IMR-90 (cell line): ENCODE data around the gene SSBP3. TPM values are rescaled to one million over a fixed set of nuclear protein-coding genes. Genes with fewer than 3 reads are reported as not detected.

Source experiments
- ATAC-seq: fragments of 200-7000 bp; cut with Tn5 transposase; 2 replicates; pipeline ENCODE4 v1.9.1; 2020; ENCODE audit warnings: low read depth, mild to moderate bottlenecking, moderate library complexity
- BruUV-seq: library from RNA; stranded (reverse); fragments of 400-500 nt; replicated peaks from 2 replicates; lab custom pipeline; 2021; lab: Mats Ljungman, UMichigan
- CTCF ChIA-PET: fragments of 300-600 bp; formaldehyde crosslinking; extraction: SDS; loops from one replicate; lab custom pipeline; 2021; ENCODE audit warnings: antibody characterized with exemption; lab: Yijun Ruan, JAX
- POLR2A ChIA-PET: fragments of 300-600 bp; sonication (Branson Sonifier 250); formaldehyde crosslinking; loops from one replicate; lab custom pipeline; 2022; ENCODE audit warnings: antibody characterized with exemption; ENCODE audit not compliant: unreplicated experiment; lab: Charles Lee
- DNase-seq: peaks from one replicate; pipeline ENCODE4 v3.0.0; 2013
- H2AFZ ChIP-seq: replicated peaks from 2 replicates; pipeline ENCODE3; 2013; ENCODE audit warnings: low read length, mild to moderate bottlenecking; ENCODE audit not compliant: poor library complexity
- H2AK5ac ChIP-seq: 2 replicates; pipeline ENCODE4 v1.6.1; 2013; ENCODE audit warnings: low read depth, low read length, inconsistent platforms
- H2AK9ac ChIP-seq: replicated peaks from 2 replicates; pipeline ENCODE3; 2013; ENCODE audit warnings: mild to moderate bottlenecking, low read depth, low read length, moderate library complexity; ENCODE audit not compliant: poor library complexity
- H2BK120ac ChIP-seq: 2 replicates; pipeline ENCODE4 v1.6.1; 2013; ENCODE audit warnings: low read depth, low read length, inconsistent platforms
- H2BK15ac ChIP-seq: 3 replicates; pipeline ENCODE4 v1.6.1; 2013; ENCODE audit warnings: low read depth, low read length, inconsistent platforms
- H2BK20ac ChIP-seq: 2 replicates; pipeline ENCODE4 v1.6.1; 2013; ENCODE audit warnings: low read depth, mild to moderate bottlenecking, inconsistent platforms, low read length, moderate library complexity
- H2BK5ac ChIP-seq: 2 replicates; pipeline ENCODE4 v1.6.1; 2013; ENCODE audit warnings: mild to moderate bottlenecking, low read depth, low read length, inconsistent platforms; ENCODE audit not compliant: poor library complexity, severe bottlenecking
- H3K14ac ChIP-seq: replicated peaks from 2 replicates; pipeline ENCODE4 v1.6.1; 2013; ENCODE audit warnings: low read depth, low read length, inconsistent platforms
- H3K18ac ChIP-seq: 2 replicates; pipeline ENCODE4 v1.6.1; 2013; ENCODE audit warnings: low read depth, low read length, control low read depth
- H3K23ac ChIP-seq: 2 replicates; pipeline ENCODE4 v1.6.1; 2013; ENCODE audit warnings: low read depth, low read length, inconsistent platforms
- H3K27ac ChIP-seq: 2 replicates; pipeline ENCODE4 v1.5.1; 2013; ENCODE audit warnings: mild to moderate bottlenecking, control low read depth, low read length; ENCODE audit not compliant: insufficient read depth
- H3K27me3 ChIP-seq: 2 replicates; pipeline ENCODE4 v1.6.1; 2013; ENCODE audit warnings: low read length; ENCODE audit not compliant: control insufficient read depth, insufficient read depth
- H3K36me3 ChIP-seq: 2 replicates; pipeline ENCODE4 v1.6.1; 2013; ENCODE audit warnings: low read length, mixed read lengths; ENCODE audit not compliant: control insufficient read depth, insufficient read depth
- H3K4ac ChIP-seq: 2 replicates; pipeline ENCODE4 v1.6.1; 2013; ENCODE audit warnings: low read depth, low read length, inconsistent platforms
- H3K4me1 ChIP-seq: 2 replicates; pipeline ENCODE4 v1.6.1; 2013; ENCODE audit warnings: low read length, mixed read lengths; ENCODE audit not compliant: control insufficient read depth, insufficient read depth
- H3K4me2 ChIP-seq: 2 replicates; pipeline ENCODE4 v1.6.1; 2013; ENCODE audit warnings: low read depth, mild to moderate bottlenecking, control low read depth, low read length, moderate library complexity
- H3K4me3 ChIP-seq: 2 replicates; pipeline ENCODE4 v1.5.1; 2013; ENCODE audit warnings: low read depth, mild to moderate bottlenecking, control low read depth, low read length, moderate library complexity; ENCODE audit not compliant: insufficient read depth
- H3K56ac ChIP-seq: 2 replicates; pipeline ENCODE4 v1.6.1; 2013; ENCODE audit warnings: low read length, inconsistent platforms; ENCODE audit not compliant: insufficient read depth; ENCODE audit errors: extremely low read depth
- H3K79me1 ChIP-seq, 2 experiments: 2 replicates each; pipeline ENCODE4 v1.6.1; 2013; ENCODE audit warnings: low read length in 2 of 2, inconsistent platforms in 1 of 2, low read depth in 1 of 2
- H3K9ac ChIP-seq: 2 replicates; pipeline ENCODE4 v1.6.1; 2013; ENCODE audit warnings: low read depth, low read length, control low read depth
- H3K9me1 ChIP-seq: 2 replicates; pipeline ENCODE4 v1.6.1; 2013; ENCODE audit warnings: low read length, inconsistent platforms; ENCODE audit not compliant: insufficient read depth
- H3K9me3 ChIP-seq: 2 replicates; pipeline ENCODE4 v1.6.1; 2013; ENCODE audit warnings: low read length; ENCODE audit not compliant: control insufficient read depth, insufficient read depth
- H4K20me1 ChIP-seq: 2 replicates; pipeline ENCODE4 v1.6.1; 2013; ENCODE audit warnings: low read length, inconsistent platforms; ENCODE audit not compliant: insufficient read depth
- H4K5ac ChIP-seq: 2 replicates; pipeline ENCODE4 v1.6.1; 2013; ENCODE audit warnings: mild to moderate bottlenecking, low read depth, low read length, control low read depth
- H4K8ac ChIP-seq, 2 experiments: 2 replicates each; pipeline ENCODE4 v1.6.1; 2013; ENCODE audit warnings: low read depth in 2 of 2, low read length in 2 of 2, control low read depth in 1 of 2, inconsistent platforms in 1 of 2
- H4K91ac ChIP-seq: 2 replicates; pipeline ENCODE4 v1.6.1; 2013; ENCODE audit warnings: low read depth, low read length, inconsistent platforms; ENCODE audit not compliant: insufficient read depth
- BHLHE40 ChIP-seq: fragments of 150-350 bp; IDR thresholded peaks from 2 replicates; pipeline ENCODE4 v1.6.1; 2016; ENCODE audit warnings: mild to moderate bottlenecking, low read depth, low read length
- CEBPB ChIP-seq: IDR thresholded peaks from 2 replicates; pipeline ENCODE4 v1.6.1; 2012; ENCODE audit warnings: low read depth, low read length, improper control_type of control experiment
- MAFK ChIP-seq: IDR thresholded peaks from 2 replicates; pipeline ENCODE4 v1.6.1; 2012; ENCODE audit warnings: low read depth, low read length, improper control_type of control experiment
- MAZ ChIP-seq: IDR thresholded peaks from 2 replicates; pipeline ENCODE4 v1.6.1; 2012; ENCODE audit warnings: low read depth, mild to moderate bottlenecking, low read length, improper control_type of control experiment, moderate library complexity, borderline replicate concordance
- NFE2L2 ChIP-seq: fragments of 150-350 bp; IDR thresholded peaks from 2 replicates; pipeline ENCODE4 v1.6.1; 2016; ENCODE audit warnings: low read depth, mild to moderate bottlenecking, low read length
- POLR2A ChIP-seq: IDR thresholded peaks from 2 replicates; pipeline ENCODE4 v1.6.1; 2012; ENCODE audit warnings: mild to moderate bottlenecking, low read depth, low read length
- RAD21 ChIP-seq: IDR thresholded peaks from 2 replicates; pipeline ENCODE4 v1.6.1; 2012; ENCODE audit warnings: low read length, improper control_type of control experiment
- RCOR1 ChIP-seq: IDR thresholded peaks from 2 replicates; pipeline ENCODE4 v1.6.1; 2012; ENCODE audit warnings: mild to moderate bottlenecking, low read length, improper control_type of control experiment; ENCODE audit not compliant: insufficient replicate concordance
- RFX5 ChIP-seq: IDR thresholded peaks from 2 replicates; pipeline ENCODE4 v1.8.0; 2012; ENCODE audit warnings: low read depth, mild to moderate bottlenecking, low read length, moderate library complexity
- SMC3 ChIP-seq: fragments of 150-350 bp; IDR thresholded peaks from 2 replicates; pipeline ENCODE4 v1.6.1; 2016; ENCODE audit warnings: low read depth, mild to moderate bottlenecking, antibody characterized with exemption, low read length, moderate library complexity
- WGBS, 2 experiments: methylation state at CpG; one replicate each; pipeline versions ENCODE4 v1.1.5 to v1.1.7; 2013; ENCODE audit warnings: missing lambda C conversion rate in 2 of 2; ENCODE audit not compliant: insufficient read length in 1 of 2; ENCODE audit errors: extremely low coverage in 2 of 2; 5-methylcytosine and 5-hydroxymethylcytosine counted together
- dilution Hi-C: fragments of 300-500 bp; cut with HindIII; formaldehyde crosslinking; loops from one replicate; pipeline ENCODE4 v1.14.3; 2018; ENCODE audit warnings: low sequenced_read_pairs; ENCODE audit not compliant: unreplicated experiment
- in situ Hi-C: fragments of 300-500 bp; cut with MboI; formaldehyde crosslinking; loops from 3 replicates; pipeline ENCODE4 v1.14.3; 2019; ENCODE audit warnings: low sequenced_read_pairs, inconsistent platforms, mixed read lengths
- intact Hi-C: fragments of 100-400 bp; cut with micrococcal nuclease; formaldehyde crosslinking; loops from 2 replicates; pipeline ENCODE4 v1.10.0; 2022
- polyA plus RNA-seq, 3 experiments: library from polyadenylated mRNA; depleted of rRNA; stranded (reverse); fragments of >200 nt; gene quantifications; 2 replicates each; pipeline ENCODE4 v1.2.3, GENCODE V29; 2012; ENCODE audit warnings: low replicate concordance in 1 of 3
- total RNA-seq: library from RNA; depleted of rRNA; stranded (reverse); fragments of >200 nt; gene quantifications from 2 replicates; pipeline ENCODE4 v1.2.3, GENCODE V29; 2012
- TF ChIP-seq, protein P1 (sequence below): fragments of 150-350 bp; IDR thresholded peaks from 2 replicates; pipeline ENCODE4 v1.6.1; 2017; ENCODE audit warnings: mild to moderate bottlenecking, antibody characterized with exemption, low read length, low read depth
- TF ChIP-seq, protein P2 (sequence below): conservative IDR thresholded peaks from 2 replicates; pipeline ENCODE4 v1.5.1; 2012; ENCODE audit warnings: mild to moderate bottlenecking, low read depth, low read length, improper control_type of control experiment

Gene SSBP3
- total and polyA plus RNA-seq, 2 of the 4 experiments (the other 2 are of a cell fraction) = 10.9 to 39.6 TPM

DNA sequence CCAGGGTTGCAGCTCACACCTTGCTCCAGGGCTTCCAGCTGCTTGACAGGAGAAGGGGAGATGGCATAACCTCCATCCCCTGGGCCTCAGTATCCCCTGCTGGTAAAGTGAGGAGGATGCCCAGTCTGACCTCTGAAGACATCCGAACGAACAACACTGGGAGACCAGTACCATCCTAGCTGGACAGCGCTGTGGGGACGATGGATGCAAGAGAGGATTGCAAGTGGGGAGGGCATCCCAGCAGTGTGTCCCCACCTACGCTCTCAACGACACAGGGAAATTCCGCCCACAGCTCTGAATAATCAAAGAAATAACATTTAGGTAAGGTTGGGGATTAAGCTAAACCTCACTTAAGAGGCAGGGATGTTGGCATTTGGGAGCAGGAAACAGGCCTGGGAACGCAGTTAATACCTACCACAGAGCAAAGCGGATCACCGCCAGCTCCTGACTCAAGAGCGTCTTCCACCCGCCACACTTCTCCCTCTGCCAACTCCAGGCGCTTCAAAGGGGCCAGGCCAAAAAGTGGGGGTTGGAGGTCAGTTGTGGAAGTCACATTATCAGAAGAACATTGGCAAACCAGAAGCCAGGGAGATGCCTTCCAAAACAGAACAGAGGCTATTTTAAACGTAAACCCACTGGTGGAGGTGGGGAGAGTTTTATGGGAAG lies 47.6 kb downstream of the SSBP3 start:
- no CpG with 5 or more reads among the region's 14 CpGs for WGBS, 2 experiments
- no peak overlapping the region for H2BK20ac ChIP-seq
- H3K4me3 ChIP-seq = no peak overlapping the region
- H3K23ac ChIP-seq = no peak overlapping the region
- no peak overlapping the region for H4K91ac ChIP-seq
- dilution Hi-C loops (no loop called here), in situ Hi-C loops (no loop called here), intact Hi-C loops (no loop called here)
- no peaks in the 10 kb centered on the region for H3K9me3 ChIP-seq
- H2AFZ ChIP-seq = no peak overlapping the region
- no peak overlapping the region for H3K4ac ChIP-seq
- peaks cover 13% of the 10 kb centered on the region for H3K4me1 ChIP-seq
- ChIA-PET CTCF (no interaction called here), POLR2A (no interaction called here)
- no peak overlapping the region for H4K5ac ChIP-seq
- no peak overlapping the region for H2AK5ac ChIP-seq
- H3K9me1 ChIP-seq = peaks cover 23% of the 10 kb centered on the region
- ATAC-seq = no peak
- peaks cover 36 to 87% of the 10 kb centered on the region in 2 experiments for H3K79me1 ChIP-seq
- no peak overlapping the region for H2BK5ac ChIP-seq
- no peak overlapping the region for H3K14ac ChIP-seq
- no peaks in the 10 kb centered on the region for H3K27me3 ChIP-seq
- no peak overlapping the region for H3K4me2 ChIP-seq
- TF ChIP-seq RFX5 (no peak), MAFK (no peak), CEBPB (no peak), MAZ (no peak), NFE2L2 (no peak), SMC3 (no peak), BHLHE40 (no peak), RAD21 (no peak), POLR2A (no peak), RCOR1 (no peak)
- TF ChIP-seq, protein P1, sequence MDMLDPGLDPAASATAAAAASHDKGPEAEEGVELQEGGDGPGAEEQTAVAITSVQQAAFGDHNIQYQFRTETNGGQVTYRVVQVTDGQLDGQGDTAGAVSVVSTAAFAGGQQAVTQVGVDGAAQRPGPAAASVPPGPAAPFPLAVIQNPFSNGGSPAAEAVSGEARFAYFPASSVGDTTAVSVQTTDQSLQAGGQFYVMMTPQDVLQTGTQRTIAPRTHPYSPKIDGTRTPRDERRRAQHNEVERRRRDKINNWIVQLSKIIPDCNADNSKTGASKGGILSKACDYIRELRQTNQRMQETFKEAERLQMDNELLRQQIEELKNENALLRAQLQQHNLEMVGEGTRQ = no peak
- TF ChIP-seq, protein P2, sequence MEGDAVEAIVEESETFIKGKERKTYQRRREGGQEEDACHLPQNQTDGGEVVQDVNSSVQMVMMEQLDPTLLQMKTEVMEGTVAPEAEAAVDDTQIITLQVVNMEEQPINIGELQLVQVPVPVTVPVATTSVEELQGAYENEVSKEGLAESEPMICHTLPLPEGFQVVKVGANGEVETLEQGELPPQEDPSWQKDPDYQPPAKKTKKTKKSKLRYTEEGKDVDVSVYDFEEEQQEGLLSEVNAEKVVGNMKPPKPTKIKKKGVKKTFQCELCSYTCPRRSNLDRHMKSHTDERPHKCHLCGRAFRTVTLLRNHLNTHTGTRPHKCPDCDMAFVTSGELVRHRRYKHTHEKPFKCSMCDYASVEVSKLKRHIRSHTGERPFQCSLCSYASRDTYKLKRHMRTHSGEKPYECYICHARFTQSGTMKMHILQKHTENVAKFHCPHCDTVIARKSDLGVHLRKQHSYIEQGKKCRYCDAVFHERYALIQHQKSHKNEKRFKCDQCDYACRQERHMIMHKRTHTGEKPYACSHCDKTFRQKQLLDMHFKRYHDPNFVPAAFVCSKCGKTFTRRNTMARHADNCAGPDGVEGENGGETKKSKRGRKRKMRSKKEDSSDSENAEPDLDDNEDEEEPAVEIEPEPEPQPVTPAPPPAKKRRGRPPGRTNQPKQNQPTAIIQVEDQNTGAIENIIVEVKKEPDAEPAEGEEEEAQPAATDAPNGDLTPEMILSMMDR = no peak
- no peak overlapping the region for H3K18ac ChIP-seq
- H3K56ac ChIP-seq = no peak overlapping the region
- no peak for DNase-seq
- H2BK15ac ChIP-seq = no peak overlapping the region
- H3K27ac ChIP-seq = no peak overlapping the region
- H4K8ac ChIP-seq = no peak overlapping the region
- H3K9ac ChIP-seq = no peak overlapping the region
- H2AK9ac ChIP-seq = no peak overlapping the region
- peaks cover 13% of the 10 kb centered on the region for H3K36me3 ChIP-seq
- H4K20me1 ChIP-seq = peaks cover 55% of the 10 kb centered on the region
- no peak overlapping the region for H2BK120ac ChIP-seq
- no TSS peak for BruUV-seq
